Astrocyte of the cerebellum (primary cell): Measurements from ENCODE around the gene POMZP3.
A peak's percentile ranks its signal among the peaks of the same experiment; 100 is the strongest.
"Not testable (repeated sequence)": the region's sequence is repeated elsewhere in the genome, so short reads cannot be mapped to it uniquely, and the experiment has no call there.

Source experiments
- DNase-seq: peaks from one replicate; pipeline ENCODE4 v3.0.0-alpha.2; 2011; ENCODE audit warnings: low read depth
- H3K4me3 ChIP-seq: 2 replicates; pipeline ENCODE4 v1.5.1; 2011; ENCODE audit warnings: mild to moderate bottlenecking, low read depth, low read length, moderate library complexity
- CTCF ChIP-seq: IDR thresholded peaks from 2 replicates; pipeline ENCODE4 v1.5.1; 2012; ENCODE audit warnings: low read length, low read depth, moderate library complexity, mild to moderate bottlenecking; ENCODE audit errors: missing control alignments
- in situ Hi-C: cut with HindIII; loops from 2 replicates; pipeline ENCODE4 v1.10.0; 2017; ENCODE audit warnings: low sequenced_read_pairs

POMZP3 gene

DNA sequence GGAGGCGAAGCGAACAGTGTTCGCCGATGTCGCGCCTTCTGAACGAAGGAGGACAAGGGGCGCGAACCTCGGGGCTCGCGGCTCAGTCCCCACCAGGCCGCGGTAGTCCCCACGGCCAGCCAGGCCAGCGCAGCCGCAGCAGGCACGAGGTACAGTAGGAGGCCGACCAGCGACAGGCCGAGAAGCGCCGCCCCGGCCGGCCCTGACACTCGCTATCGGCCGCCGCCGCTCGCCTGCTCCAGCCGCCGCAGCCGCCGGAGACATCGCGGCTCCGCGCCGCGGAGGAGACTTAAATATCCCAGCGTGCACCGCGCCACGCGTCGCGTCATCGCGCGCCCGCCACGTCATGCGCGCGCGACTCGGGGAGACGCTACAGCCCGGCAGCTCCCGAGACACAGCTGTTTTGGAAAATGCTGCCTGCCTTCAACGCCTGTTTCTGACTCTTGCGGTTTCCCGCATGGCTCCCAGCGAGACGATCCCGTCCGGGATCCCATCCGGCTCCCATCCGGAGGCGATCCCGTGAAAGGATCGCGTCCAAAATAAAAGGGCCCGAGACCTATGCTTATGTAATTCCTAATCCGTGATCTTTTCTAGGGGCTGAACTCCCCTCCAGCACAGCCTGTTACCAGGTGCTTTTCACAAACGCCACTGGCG lies at the start of gene POMZP3:
Gene POMZP3, minus strand, starts transcription at position 291 of the 654 bp plus-strand sequence. CDS start 1,215 bp downstream, outside the sequence.
- peak within 1 kb of the TSS; percentile 49 for H3K4me3 ChIP-seq
- not testable (repeated sequence) for DNase-seq

GRCh38 chr7:76675783-76676182 lies 48.7 kb upstream of the POMZP3 start:
- DNase-seq, in situ Hi-C loops, H3K4me3 ChIP-seq: not testable (repeated sequence)

More for the DNA sequence above, at the start of gene POMZP3:
- in situ Hi-C loops = not testable (repeated sequence)

DNA sequence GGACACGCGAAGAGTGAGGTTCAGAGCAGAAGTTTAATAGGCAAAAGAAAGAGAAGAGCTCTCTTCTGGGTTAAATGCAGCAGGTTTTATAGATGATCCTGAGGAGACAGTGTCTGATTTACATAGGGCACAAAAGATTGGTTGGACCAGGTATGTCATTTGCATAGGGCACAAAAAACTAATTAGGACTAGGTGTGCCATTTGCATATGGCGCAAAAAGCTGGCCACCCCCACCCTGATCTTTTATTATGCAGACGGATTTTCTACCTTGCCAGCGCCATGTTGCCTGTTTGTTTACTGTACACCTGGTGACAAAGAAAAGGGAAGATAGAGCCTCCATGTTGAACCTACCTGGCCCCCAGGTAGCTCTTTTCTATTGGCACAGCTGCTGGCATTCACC lies 46.3 kb upstream of the POMZP3 start:
- DNase-seq, H3K4me3 ChIP-seq, in situ Hi-C loops: not testable (repeated sequence)

DNA sequence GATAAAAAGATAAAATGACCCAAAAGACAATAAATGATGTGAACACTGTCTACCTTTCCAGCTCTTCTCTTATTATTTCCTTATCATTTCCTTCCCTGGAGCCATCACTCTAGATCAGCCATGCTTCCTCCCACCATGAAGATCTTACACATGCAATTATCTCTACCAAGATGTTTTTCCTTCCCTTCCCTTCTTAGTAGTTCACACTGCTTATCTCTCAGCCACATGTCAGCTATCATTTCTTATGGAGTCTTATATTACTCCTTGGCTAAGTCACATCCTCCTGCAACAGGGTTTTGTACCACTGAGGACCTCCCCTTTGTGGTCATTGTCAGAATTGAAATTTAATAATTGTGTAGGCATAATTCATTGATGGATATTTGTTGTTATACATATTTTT lies 32.1 kb upstream of the POMZP3 start:
- in situ Hi-C loops = not testable (repeated sequence)

GRCh38 chr7:76656425-76656824 lies 29.3 kb upstream of the POMZP3 start:
- H3K4me3 ChIP-seq, DNase-seq, in situ Hi-C loops: not testable (repeated sequence)

More for the DNA sequence above, 32.1 kb upstream of the POMZP3 start:
- not testable (repeated sequence) for H3K4me3 ChIP-seq, DNase-seq

GRCh38 chr7:76642620-76643019 lies 15.5 kb upstream of the POMZP3 start:
- DNase-seq, in situ Hi-C loops, H3K4me3 ChIP-seq: not testable (repeated sequence)

DNA sequence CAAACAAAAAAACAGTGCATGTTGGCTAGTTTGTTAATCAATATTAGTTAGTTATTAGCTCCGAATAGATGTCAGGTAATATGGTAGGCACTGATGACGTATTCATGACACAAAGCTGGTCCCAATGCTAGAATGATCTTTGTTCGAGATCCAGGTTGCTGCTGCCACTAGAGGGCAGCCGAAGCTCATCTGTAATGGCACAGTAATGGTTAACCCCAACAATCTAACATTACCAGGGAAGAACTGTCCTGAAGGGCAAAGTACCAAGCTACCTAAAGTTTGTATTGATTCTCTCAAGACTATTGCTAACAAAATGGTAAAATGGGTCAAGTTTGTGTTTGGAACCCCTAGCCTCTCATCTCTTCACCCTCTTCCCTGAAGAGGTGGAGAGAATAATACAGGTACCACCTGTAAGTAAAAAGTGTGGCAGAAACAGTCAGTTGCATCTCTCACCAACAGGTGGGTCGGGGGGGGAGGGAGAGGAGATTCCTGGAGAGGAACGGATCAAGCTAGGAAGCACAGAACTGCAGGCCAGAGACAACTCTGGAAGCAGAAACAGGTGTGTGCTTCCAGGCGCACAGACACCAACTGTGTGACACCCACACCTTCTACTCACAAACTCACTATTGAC lies 10.1 kb upstream of the POMZP3 start:
- in situ Hi-C loops, H3K4me3 ChIP-seq, DNase-seq: not testable (repeated sequence)
- TF ChIP-seq CTCF = peak; percentile 40

DNA sequence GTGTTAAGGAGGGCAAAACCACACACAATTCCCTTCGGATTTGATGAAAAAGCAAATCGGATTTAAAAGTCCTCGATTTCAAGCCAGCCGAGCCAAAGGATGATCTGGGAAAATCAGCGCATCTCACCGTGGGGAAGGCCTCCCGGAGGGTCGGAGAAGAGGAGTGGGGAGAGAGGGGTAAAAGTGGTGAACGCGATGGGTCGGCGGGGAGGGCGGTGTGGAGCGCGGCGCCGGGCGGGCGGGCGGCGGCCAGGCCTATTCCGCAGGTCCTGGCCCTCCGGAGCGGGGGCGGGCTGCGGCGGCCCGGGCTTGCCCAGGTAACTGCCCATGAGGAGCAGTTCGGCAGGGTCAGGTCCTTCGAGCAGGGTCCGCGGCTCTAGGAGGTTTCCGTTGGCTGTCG lies 498 bp downstream of the POMZP3 start:
- DNase-seq, in situ Hi-C loops: not testable (repeated sequence)

GRCh38 chr7:76619439-76620190 lies 7.5 kb downstream of the POMZP3 start:
- DNase-seq, H3K4me3 ChIP-seq, in situ Hi-C loops: not testable (repeated sequence)

More for the DNA sequence above, 498 bp downstream of the POMZP3 start:
- peak overlapping the region; percentile 49 for H3K4me3 ChIP-seq

DNA sequence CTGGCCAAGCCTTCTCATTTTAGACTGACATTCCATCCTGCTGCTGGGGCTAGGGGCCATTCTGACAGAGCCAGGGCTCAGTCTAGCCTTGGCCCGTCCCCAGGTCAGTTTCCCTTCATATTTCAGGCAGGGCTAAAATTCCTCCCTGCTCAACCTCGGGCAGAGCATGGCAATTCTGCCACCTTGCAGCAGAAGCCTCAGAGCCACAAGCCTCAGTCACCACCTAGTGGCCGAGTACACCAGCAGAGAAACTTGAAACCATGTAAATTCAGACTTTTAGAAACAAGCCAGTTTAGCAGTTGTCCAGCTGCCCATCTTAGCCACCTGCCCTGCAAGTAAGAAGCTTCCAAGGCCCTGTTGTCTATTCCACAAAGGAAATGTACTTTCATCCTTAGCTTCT lies 13.3 kb downstream of the POMZP3 start:
- H3K4me3 ChIP-seq, in situ Hi-C loops: not testable (repeated sequence)
- peak; percentile 52 for TF ChIP-seq CTCF
- peak; percentile 57 for DNase-seq

DNA sequence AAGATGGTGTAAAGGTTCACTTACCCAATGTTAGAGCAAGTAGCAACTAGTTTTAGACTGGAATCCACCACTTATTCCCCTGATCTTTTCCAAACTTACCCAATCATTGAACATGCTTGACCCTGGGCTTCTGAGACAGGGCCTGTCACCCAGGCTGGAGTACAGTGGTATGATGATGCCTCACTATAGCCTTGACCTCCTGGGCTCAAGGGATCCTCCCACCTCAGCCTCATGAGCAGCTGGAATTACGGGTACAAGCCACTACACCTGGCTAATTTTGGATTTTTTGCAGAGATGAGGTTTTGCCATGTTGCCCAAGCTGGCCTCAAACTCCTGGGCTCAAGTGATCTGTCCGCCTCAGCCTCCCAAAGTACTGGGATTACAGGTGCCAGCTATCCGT lies 14.8 kb downstream of the POMZP3 start:
- DNase-seq, in situ Hi-C loops, H3K4me3 ChIP-seq: not testable (repeated sequence)

DNA sequence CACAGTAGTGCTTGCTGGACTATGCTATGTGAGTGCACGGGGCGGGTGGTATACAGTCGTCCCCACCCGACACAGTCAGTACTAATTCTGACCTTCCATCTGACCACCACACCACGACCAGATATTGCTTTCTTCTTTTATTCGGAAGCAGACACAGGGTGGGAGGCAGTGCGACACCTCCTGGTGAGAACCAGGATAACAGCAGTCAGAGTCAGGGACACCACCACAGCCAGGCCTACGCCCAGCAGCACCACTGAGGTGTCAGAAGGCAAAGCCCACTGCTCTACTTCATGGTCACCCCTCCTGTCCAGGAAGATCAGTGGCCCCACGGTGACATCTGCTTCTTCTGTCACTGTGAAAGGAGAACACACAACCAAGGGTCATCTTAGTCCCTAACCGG lies 17.2 kb downstream of the POMZP3 start:
- DNase-seq, H3K4me3 ChIP-seq, in situ Hi-C loops: not testable (repeated sequence)

- DNase-seq, in situ Hi-C loops, H3K4me3 ChIP-seq: not testable (repeated sequence)
Measured at GRCh38 chr7:76608469-76608868, 18.6 kb downstream of the POMZP3 start.

GRCh38 chr7:76606027-76606426 lies 21.1 kb downstream of the POMZP3 start:
- H3K4me3 ChIP-seq, in situ Hi-C loops: not testable (repeated sequence)
- DNase-seq = peak; percentile 43

GRCh38 chr7:76600650-76601049 lies 26.4 kb downstream of the POMZP3 start:
- H3K4me3 ChIP-seq, DNase-seq, in situ Hi-C loops: not testable (repeated sequence)
